ENCODE results near the gene LIPJ. TPM values are rescaled to one million over a fixed set of nuclear protein-coding genes. Genes with fewer than 3 reads are reported as not detected.

The LIPJ gene
- total RNA-seq, 1 experiment from 2014 or later = not detected

- no peak for DNase-seq
- intact Hi-C loops (cut with micrococcal nuclease; ENCODE audit: unreplicated experiment) = no loop called here
- no peaks in the 10 kb centered on the region for H3K4me1 Mint-ChIP-seq (ENCODE audit: low read depth, unreplicated experiment)
- no peak for TF ChIP-seq CTCF (IDR thresholded peaks at IDR 0.05; ENCODE audit: unreplicated experiment)
- no peak overlapping the region for H3K4me3 Mint-ChIP-seq (ENCODE audit: low read depth, unreplicated experiment)
- CTCF ChIA-PET = no interaction called here
- BruUV-seq (replicated peaks) = no TSS peak
- H3K9me3 Mint-ChIP-seq (ENCODE audit: low read depth, unreplicated experiment) = peaks cover 5% of the 10 kb centered on the region
- H3K27me3 Mint-ChIP-seq (ENCODE audit: unreplicated experiment) = peaks cover under 1% of the 10 kb centered on the region
- H3K27ac Mint-ChIP-seq (ENCODE audit: unreplicated experiment) = no peak overlapping the region
- H3K36me3 Mint-ChIP-seq (ENCODE audit: insufficient read depth, unreplicated experiment) = no peaks in the 10 kb centered on the region
Measured at GRCh38 chr10:88642963-88643362, 56.4 kb downstream of the LIPJ start.

- CTCF ChIA-PET = no interaction called here
Measured at GRCh38 chr10:88647061-88647615, 60.6 kb downstream of the LIPJ start.

GRCh38 chr10:88651101-88651551 lies 64.6 kb downstream of the LIPJ start:
- no peak for TF ChIP-seq CTCF (IDR thresholded peaks at IDR 0.05; ENCODE audit: unreplicated experiment)
- DNase-seq = no peak
- H3K4me1 Mint-ChIP-seq (ENCODE audit: low read depth, unreplicated experiment) = peaks cover 8% of the 10 kb centered on the region
- no peak overlapping the region for H3K4me3 Mint-ChIP-seq (ENCODE audit: low read depth, unreplicated experiment)
- BruUV-seq (replicated peaks) = no TSS peak
- CTCF ChIA-PET = no interaction called here
- no peak overlapping the region for H3K27ac Mint-ChIP-seq (ENCODE audit: unreplicated experiment)
- no peaks in the 10 kb centered on the region for H3K36me3 Mint-ChIP-seq (ENCODE audit: insufficient read depth, unreplicated experiment)
- H3K27me3 Mint-ChIP-seq (ENCODE audit: unreplicated experiment) = no peaks in the 10 kb centered on the region
- intact Hi-C loops (cut with micrococcal nuclease; ENCODE audit: unreplicated experiment) = no loop called here
- no peaks in the 10 kb centered on the region for H3K9me3 Mint-ChIP-seq (ENCODE audit: low read depth, unreplicated experiment)

More at GRCh38 chr10:88647061-88647615, 60.6 kb downstream of the LIPJ start:
- H3K27ac Mint-ChIP-seq (ENCODE audit: unreplicated experiment) = no peak overlapping the region
- intact Hi-C loops (cut with micrococcal nuclease; ENCODE audit: unreplicated experiment) = no loop called here
- H3K27me3 Mint-ChIP-seq (ENCODE audit: unreplicated experiment) = no peaks in the 10 kb centered on the region
- TF ChIP-seq CTCF (IDR thresholded peaks at IDR 0.05; ENCODE audit: unreplicated experiment) = no peak
- H3K36me3 Mint-ChIP-seq (ENCODE audit: insufficient read depth, unreplicated experiment) = no peaks in the 10 kb centered on the region
- no TSS peak for BruUV-seq (replicated peaks)
- no peak for DNase-seq
- no peak overlapping the region for H3K4me3 Mint-ChIP-seq (ENCODE audit: low read depth, unreplicated experiment)
- H3K4me1 Mint-ChIP-seq (ENCODE audit: low read depth, unreplicated experiment) = no peaks in the 10 kb centered on the region
- H3K9me3 Mint-ChIP-seq (ENCODE audit: low read depth, unreplicated experiment) = no peaks in the 10 kb centered on the region

GRCh38 chr10:88652616-88653015 lies 66.1 kb downstream of the LIPJ start:
- no peaks in the 10 kb centered on the region for H3K36me3 Mint-ChIP-seq (ENCODE audit: insufficient read depth, unreplicated experiment)
- H3K4me1 Mint-ChIP-seq (ENCODE audit: low read depth, unreplicated experiment) = peaks cover 8% of the 10 kb centered on the region
- H3K9me3 Mint-ChIP-seq (ENCODE audit: low read depth, unreplicated experiment) = no peaks in the 10 kb centered on the region
- DNase-seq = no peak
- CTCF ChIA-PET = no interaction called here
- H3K27me3 Mint-ChIP-seq (ENCODE audit: unreplicated experiment) = no peaks in the 10 kb centered on the region
- H3K27ac Mint-ChIP-seq (ENCODE audit: unreplicated experiment) = no peak overlapping the region
- BruUV-seq (replicated peaks) = no TSS peak
- intact Hi-C loops (cut with micrococcal nuclease; ENCODE audit: unreplicated experiment) = no loop called here
- H3K4me3 Mint-ChIP-seq (ENCODE audit: low read depth, unreplicated experiment) = no peak overlapping the region
- TF ChIP-seq CTCF (IDR thresholded peaks at IDR 0.05; ENCODE audit: unreplicated experiment) = no peak

Other genes with a start within 250 kb of the LIPJ start
- 6.3 and 7.1 TPM in 2 replicates for gene RNLS, start 3.4 kb upstream of the LIPJ start, total RNA-seq (2022)
- not detected in 2 replicates for gene LIPF, start 77.7 kb downstream of the LIPJ start, total RNA-seq (2022)
- not detected in 2 replicates for gene LIPK, start 119.5 kb downstream of the LIPJ start, total RNA-seq (2022)
- not detected in 2 replicates for gene LIPN, start 173.3 kb downstream of the LIPJ start, total RNA-seq (2022)
- not detected in 2 replicates for gene LIPM, start 216.0 kb downstream of the LIPJ start, total RNA-seq (2022)